HG02840 (cell line): ENCODE results near the gene SERTAD2.

Experiments
- ATAC-seq: cut with Tn5 transposase; IDR thresholded peaks from one replicate; pipeline ENCODE4 v1.9.1; 2021; ENCODE audit warnings: mild to moderate bottlenecking, moderate library complexity, moderate number of reproducible peaks; ENCODE audit not compliant: unreplicated experiment, low FRiP score

SERTAD2 gene

GRCh38 chr2:64630752-64631151, 23.0 kb downstream of the SERTAD2 start:
- no peak for ATAC-seq

GRCh38 chr2:64629875-64630274, 23.8 kb downstream of the SERTAD2 start:
- ATAC-seq = no peak

- ATAC-seq = no peak
Observed at GRCh38 chr2:64629329-64629781, 24.4 kb downstream of the SERTAD2 start.

GRCh38 chr2:64627860-64628841, 25.6 kb downstream of the SERTAD2 start:
- no peak for ATAC-seq

GRCh38 chr2:64626963-64627760, 26.6 kb downstream of the SERTAD2 start:
- ATAC-seq = no peak

GRCh38 chr2:64626146-64626809, 27.4 kb downstream of the SERTAD2 start:
- ATAC-seq = no peak

GRCh38 chr2:64625299-64626145, 28.2 kb downstream of the SERTAD2 start:
- no peak for ATAC-seq

- no peak for ATAC-seq
Observed at GRCh38 chr2:64624862-64625261, 28.9 kb downstream of the SERTAD2 start.

- ATAC-seq = no peak
Observed at GRCh38 chr2:64624108-64624610, 29.6 kb downstream of the SERTAD2 start.

- no peak for ATAC-seq
Observed at GRCh38 chr2:64623242-64623850, 30.4 kb downstream of the SERTAD2 start.

GRCh38 chr2:64622443-64623241, 31.1 kb downstream of the SERTAD2 start:
- ATAC-seq = no peak

GRCh38 chr2:64620661-64621060, 33.1 kb downstream of the SERTAD2 start:
- ATAC-seq = no peak

GRCh38 chr2:64617631-64618151, 36.0 kb downstream of the SERTAD2 start:
- no peak for ATAC-seq

GRCh38 chr2:64615844-64616536, 37.7 kb downstream of the SERTAD2 start:
- no peak for ATAC-seq

GRCh38 chr2:64615192-64615763, 38.4 kb downstream of the SERTAD2 start:
- ATAC-seq = no peak

- ATAC-seq = no peak
Observed at GRCh38 chr2:64613276-64613675, 40.4 kb downstream of the SERTAD2 start.

- ATAC-seq = no peak
Observed at GRCh38 chr2:64612575-64613195, 41.0 kb downstream of the SERTAD2 start.
